ENCODE results near the gene CHEK1.
"Not testable (repeated sequence)": the region's sequence is repeated elsewhere in the genome, so short reads cannot be mapped to it uniquely, and the experiment has no call there.

CHEK1 gene

GRCh38 chr11:125624756-125625213 is at the start of gene CHEK1:
Gene CHEK1, plus strand, starts transcription at chr11:125625163. Its CDS starts 1,606 bp downstream, at chr11:125626769.
- DNase-seq: no peak

GRCh38 chr11:125577181-125577580 is 47.8 kb upstream of the CHEK1 start:
- DNase-seq: not testable (repeated sequence)

GRCh38 chr11:125578783-125579182 is 46.2 kb upstream of the CHEK1 start:
- no peak for DNase-seq

- no peak for DNase-seq
Measured at GRCh38 chr11:125579811-125580210, 45.2 kb upstream of the CHEK1 start.

- no peak for DNase-seq
Measured at GRCh38 chr11:125583496-125583895, 41.5 kb upstream of the CHEK1 start.

- no peak for DNase-seq
Measured at GRCh38 chr11:125585487-125585886, 39.5 kb upstream of the CHEK1 start.

- no peak for DNase-seq
Measured at GRCh38 chr11:125586623-125587022, 38.3 kb upstream of the CHEK1 start.

GRCh38 chr11:125587480-125587879 is 37.5 kb upstream of the CHEK1 start:
- no peak for DNase-seq

GRCh38 chr11:125588505-125588904 is 36.5 kb upstream of the CHEK1 start:
- no peak for DNase-seq

- peak; percentile 16 to 17 for DNase-seq
Measured at GRCh38 chr11:125591649-125592304, 33.2 kb upstream of the CHEK1 start.

- DNase-seq: peak; percentile 96 to 98
Measured at GRCh38 chr11:125592305-125593113, 32.5 kb upstream of the CHEK1 start, which contains the start of gene STT3A. Gene STT3A, plus strand, starts transcription at chr11:125592852. Its CDS starts 3,064 bp downstream, at chr11:125595916.

GRCh38 chr11:125593114-125593820 is 31.7 kb upstream of the CHEK1 start:
- DNase-seq: peak in 1 of 2 experiments; percentile 4

- no peak for DNase-seq
Measured at GRCh38 chr11:125594958-125595357, 30.0 kb upstream of the CHEK1 start.

- no peak for DNase-seq
Measured at GRCh38 chr11:125600663-125601062, 24.3 kb upstream of the CHEK1 start.

GRCh38 chr11:125603207-125603606 is 21.8 kb upstream of the CHEK1 start:
- DNase-seq: no peak

GRCh38 chr11:125605417-125605816 is 19.5 kb upstream of the CHEK1 start:
- DNase-seq: no peak

- no peak for DNase-seq
Measured at GRCh38 chr11:125609545-125609944, 15.4 kb upstream of the CHEK1 start.

GRCh38 chr11:125618383-125618782 is 6.6 kb upstream of the CHEK1 start:
- no peak for DNase-seq

- no peak for DNase-seq
Measured at GRCh38 chr11:125621995-125622394, 3.0 kb upstream of the CHEK1 start.

GRCh38 chr11:125623064-125623463 is 1.9 kb upstream of the CHEK1 start:
- DNase-seq: no peak

- peak; percentile 9 to 47 for DNase-seq
Measured at GRCh38 chr11:125625225-125625629, 264 bp downstream of the CHEK1 start.

GRCh38 chr11:125625630-125626287 is 796 bp downstream of the CHEK1 start:
- peak; percentile 74 to 77 for DNase-seq

All from AML-193 (cell line).